NCI-H1105 treated with DMSO at 0.1 percent for 48 hours (cell line): Measurements from ENCODE around the gene LCP1.
"Not testable (repeated sequence)": the region's sequence is repeated elsewhere in the genome, so short reads cannot be mapped to it uniquely, and the experiment has no call there.

Source experiments
- DNase-seq: peaks from one replicate; lab custom pipeline; 2025; lab: John Stamatoyannopoulos, UW

LCP1 gene

GRCh38 chr13:46182491-46182877 lies 507 bp upstream of the LCP1 start:
- no peak for DNase-seq

- DNase-seq: no peak
Observed at GRCh38 chr13:46181377-46181839, 569 bp downstream of the LCP1 start.

DNA sequence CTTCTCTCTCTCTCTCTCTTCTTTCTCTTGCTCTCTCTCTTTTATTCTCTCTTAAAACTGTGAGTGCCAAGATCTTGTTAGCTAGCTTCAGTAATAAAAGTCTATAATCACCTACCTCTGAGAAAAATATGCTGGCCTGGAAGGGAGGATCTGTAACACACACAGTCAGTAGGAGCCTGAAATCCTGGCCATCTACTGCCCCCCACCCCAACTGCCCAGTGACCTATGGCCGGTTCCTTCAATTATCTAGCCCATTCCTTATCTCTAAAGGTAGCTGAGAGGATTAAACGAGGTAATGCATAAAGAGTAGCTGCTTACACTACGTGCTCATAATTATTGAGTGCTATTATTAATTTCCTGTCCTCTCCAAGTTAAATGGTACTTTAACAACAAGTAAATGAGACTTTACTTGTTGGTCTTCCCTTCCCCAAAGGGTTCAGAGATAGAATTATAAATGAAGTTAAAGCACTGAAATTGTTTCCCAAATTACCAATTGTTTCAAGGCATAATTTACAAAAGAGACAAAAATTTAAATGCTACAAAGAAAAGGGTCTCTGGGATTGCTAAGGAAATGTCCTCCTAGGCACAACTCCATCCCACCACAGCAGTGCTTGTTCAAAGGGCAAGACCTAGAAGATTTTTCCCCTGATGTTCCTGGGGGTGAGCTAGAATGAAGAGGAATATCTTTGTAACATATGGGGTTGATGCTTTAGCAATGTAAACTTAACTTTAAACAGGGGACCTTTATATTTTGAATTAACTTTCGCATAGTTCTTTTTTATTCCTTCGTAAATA lies 1.8 kb downstream of the LCP1 start:
- DNase-seq: no peak

DNA sequence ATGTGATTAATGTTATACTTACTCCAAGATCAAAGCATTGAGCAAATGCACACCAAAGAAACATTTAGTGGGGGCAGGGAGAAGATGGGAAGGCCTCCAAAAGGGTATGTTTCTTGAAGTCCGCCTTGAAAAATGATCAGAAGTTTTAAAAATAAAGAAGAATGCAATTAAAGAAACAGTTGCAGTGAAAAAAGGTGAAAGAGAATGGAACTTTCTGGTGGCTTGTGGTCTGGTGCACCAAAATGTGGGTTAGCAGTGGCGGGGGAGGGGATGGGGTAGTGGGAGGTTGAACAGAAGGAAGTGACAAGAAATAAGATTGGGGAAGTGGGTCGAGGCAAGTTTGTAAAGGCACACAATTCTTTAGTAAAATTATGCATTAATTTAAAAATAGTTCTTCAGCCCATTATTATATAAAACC lies 2.5 kb downstream of the LCP1 start:
- DNase-seq: no peak

DNA sequence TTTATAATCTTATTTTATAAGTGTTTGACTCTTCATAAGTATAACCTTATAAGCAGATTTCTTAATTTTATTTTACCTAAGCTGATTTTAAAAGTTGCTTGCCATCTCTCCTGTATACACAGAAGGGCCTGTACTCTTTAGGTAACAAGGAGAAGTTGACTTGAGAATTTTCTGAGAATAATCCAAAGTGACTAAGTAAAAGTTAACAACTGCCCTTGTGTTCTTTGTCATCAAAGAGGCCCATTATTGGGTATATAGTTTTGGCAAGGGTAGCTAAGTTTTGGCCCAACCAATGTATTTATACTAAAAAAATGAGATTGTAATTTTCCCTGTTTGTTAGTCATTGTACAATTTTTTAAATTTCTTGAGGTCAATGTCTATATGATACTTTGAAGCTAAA lies 3.2 kb downstream of the LCP1 start:
- DNase-seq: no peak

DNA sequence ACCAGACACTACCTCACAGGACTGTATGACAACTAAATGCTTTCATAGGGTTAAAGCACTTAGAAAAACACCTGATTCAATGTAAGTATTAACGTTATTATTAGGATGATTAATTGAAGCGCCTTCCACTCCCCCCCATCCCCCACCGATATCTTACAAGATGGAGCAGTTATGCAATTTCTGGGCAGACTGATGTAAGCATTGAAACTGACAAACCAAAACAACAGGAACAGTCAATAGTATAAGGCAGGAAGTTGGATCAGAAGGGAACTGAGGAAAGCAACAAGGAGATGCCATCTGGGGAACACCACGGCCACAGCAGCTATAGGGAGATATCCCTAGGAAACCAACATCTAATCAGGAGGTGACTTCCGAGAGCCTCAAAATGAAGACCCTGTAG lies 3.8 kb downstream of the LCP1 start:
- DNase-seq: no peak

- DNase-seq: no peak
Observed at GRCh38 chr13:46176756-46177155, 5.2 kb downstream of the LCP1 start.

- DNase-seq: no peak
Observed at GRCh38 chr13:46173656-46174055, 8.3 kb downstream of the LCP1 start.

DNA sequence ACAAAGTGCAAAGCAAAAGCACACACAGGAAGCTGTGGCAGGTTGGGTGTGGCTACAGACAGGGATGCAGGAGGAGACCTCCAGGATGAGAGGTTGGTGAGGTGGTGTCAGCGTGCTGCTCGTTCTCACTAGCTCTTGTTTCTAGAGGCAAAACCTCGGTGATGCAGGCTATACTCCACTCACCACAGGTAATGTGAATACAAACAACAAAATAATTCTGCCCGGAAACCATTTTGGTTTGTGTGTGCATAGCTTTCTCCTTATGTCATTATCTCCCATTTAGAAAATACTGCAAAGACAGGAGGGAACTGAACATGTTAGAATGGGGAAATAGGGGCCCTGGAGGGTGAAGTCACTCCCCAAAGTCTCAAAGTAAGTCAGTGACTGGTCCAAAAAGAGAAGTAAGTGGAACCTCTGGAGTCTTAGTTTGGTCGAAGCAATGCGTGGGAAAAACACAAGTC lies 9.4 kb downstream of the LCP1 start:
- DNase-seq: no peak

- DNase-seq: no peak
Observed at GRCh38 chr13:46171739-46172138, 10.2 kb downstream of the LCP1 start.

GRCh38 chr13:46171217-46171616 lies 10.8 kb downstream of the LCP1 start:
- no peak for DNase-seq

GRCh38 chr13:46170687-46171086 lies 11.3 kb downstream of the LCP1 start:
- no peak for DNase-seq

- DNase-seq: no peak
Observed at GRCh38 chr13:46170268-46170667, 11.7 kb downstream of the LCP1 start.

DNA sequence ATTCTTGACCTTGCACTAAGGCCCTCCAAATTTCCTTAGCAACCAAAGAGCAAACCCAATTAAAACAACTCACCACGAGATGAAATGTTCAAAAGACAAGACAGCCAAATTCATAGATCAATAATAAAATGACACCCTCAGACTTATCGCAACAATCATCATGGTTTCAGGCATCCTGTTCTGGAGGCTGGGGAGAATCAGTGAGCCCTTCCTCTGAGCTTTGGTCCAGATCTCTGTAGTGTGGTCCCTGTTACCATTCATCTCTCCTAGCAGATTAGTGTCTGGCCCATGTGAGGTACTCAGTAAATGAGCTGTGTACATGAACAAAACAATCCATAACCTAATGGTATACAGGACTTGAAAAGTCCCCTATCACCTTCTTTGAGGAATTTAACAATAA lies 12.2 kb downstream of the LCP1 start:
- DNase-seq: no peak

- DNase-seq: no peak
Observed at GRCh38 chr13:46168783-46169182, 13.2 kb downstream of the LCP1 start.

DNA sequence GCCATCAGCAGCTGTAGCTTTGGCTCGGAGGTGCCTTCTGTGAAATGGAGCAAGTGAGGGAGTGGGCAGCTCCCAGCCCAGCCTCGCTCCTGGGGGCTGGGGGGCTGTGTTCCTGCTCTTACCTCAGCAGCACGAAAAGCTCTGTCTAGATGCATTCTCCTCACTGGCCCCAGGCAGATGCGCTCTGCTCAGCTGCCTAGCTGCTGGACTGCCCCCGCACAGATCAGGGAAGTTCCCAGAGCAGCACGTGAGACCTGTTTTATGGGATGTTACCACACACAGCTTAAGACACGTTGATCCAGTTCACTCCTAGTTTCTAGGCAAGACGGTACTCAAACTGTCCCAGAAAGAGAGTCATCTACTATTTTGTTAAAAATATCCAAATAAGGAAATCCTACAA lies 13.6 kb downstream of the LCP1 start:
- DNase-seq: no peak

DNA sequence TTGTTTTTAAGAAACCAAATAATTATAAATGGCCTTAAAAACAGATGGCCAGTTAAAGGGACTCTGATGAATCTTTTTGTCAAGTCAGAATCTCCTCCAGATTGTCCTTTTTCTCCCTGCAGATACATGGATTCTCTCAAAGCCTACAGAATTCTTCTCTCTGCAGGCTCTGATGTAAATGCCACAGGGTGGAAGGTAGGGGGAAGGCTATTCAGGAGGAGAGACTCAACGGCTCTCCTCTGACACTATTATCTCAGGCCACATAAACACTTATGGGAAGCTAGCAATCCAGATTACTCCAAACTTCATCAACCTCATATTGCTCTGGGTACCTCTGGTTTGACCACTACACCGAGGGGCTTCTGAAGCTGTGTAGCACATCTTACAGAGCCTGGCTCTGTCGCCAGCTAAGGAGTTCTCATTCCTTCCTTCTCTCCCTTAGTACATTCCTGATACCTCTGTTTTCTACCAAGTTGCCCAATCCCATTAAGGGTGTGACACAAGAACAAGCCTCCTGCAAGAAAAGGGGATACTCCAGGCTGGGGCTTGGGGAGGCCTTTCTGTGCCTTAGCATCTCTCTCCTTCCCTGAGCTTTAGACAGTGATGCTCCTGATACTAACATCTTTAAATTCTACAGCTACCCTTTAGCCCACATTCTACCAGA lies 14.9 kb downstream of the LCP1 start:
- no peak for DNase-seq

DNA sequence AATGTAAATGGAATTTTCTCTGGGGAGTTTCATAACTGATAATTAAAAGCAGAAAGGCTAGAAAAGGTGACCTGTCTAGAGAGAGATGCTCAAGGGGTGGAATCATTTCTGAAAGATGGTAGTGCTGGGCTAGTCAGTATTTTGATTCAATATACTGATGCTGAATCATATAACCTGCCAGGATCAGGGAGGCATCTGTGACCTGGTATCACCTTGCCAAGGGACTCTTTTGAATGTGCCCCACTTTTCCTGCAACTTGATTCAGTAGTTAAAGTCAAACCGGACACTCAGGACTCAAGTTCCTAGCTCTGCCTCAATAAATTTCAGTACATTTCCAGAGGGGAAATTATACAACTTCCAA lies 15.8 kb downstream of the LCP1 start:
- no peak for DNase-seq

DNA sequence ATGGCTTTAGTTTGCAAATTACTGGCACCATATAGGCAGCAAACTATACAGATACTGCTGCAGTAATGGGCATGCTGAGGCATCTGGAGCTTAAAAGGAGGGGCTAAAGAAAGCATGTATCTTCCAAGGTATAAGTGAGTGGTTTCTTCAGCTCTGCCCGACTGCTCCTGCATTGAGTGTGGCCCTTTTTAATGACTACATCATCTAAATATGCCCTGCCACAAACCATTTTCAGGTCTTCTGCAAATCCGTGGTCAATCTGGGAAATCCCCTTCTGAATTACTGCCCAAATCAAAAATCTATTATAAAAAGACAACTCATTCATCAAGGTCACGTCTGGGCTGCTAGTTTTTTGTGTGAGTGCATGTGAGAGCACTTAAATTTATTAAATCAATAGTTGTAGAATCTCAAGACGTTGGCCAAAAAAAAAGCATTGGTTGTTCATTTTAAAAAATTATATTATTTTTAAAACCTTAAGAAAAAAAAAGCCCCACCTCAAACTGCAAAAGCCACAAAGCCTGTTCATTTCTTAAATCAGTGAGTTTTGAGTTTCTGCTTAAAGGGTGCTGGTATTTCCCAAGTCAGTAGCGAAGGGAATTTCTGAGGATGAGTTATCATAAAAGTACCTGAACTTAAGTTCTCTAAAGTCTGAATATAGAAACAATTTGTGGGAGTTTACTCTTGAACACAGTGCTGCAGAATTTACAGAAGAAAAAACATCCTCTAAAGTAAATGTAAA lies 16.3 kb downstream of the LCP1 start:
- DNase-seq: no peak

- no peak for DNase-seq
Observed at GRCh38 chr13:46164661-46165060, 17.3 kb downstream of the LCP1 start.

GRCh38 chr13:46162741-46163140 lies 19.2 kb downstream of the LCP1 start:
- not testable (repeated sequence) for DNase-seq

DNA sequence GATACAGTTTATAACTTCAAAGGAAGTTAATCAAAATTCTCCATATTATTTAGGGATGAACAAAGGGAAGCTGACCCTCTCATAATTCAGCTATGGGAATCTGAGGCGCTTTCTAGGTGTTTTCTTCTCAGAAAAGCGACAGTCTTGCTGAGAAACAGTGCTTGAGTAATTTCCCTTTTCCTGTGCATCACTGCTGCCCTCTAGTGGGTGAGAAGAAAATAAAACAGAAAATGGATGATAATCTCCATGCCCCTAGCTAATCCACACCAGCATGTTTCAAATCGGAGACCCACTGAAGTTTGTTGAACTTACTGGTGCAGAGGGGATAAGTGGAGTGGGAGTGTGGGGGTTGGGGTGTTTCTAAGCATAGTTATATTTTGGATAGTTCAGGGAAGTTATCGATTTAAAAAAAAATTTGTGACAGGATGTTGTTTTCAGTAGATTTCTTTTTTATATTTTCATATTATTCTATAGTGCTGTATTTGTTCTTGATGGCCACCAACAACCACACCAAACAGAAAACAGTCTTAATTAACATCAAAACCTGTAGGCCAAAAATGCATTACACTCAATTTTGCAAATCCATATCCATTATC lies 21.4 kb downstream of the LCP1 start:
- peak; percentile 36 for DNase-seq

DNA sequence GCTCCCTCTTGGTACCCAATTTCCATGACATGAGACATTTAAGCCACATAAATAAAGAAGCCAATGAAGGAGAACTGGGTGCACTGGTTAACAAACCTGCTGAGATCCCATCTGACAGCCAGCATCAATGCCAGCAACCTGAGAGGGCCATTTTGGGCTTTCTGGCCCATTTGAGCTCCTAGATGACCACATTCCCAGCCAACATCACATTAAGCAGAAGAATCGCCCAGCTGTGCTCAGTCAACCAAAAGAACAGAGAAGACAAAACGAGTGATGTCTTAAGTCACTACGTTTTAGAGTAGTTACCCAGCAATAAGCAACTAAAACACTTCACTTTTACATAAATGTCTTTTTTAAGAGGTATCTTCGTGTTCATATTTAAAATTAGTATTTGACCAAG lies 21.9 kb downstream of the LCP1 start:
- DNase-seq: no peak
